SK-N-SH (cell line): ENCODE measurements around the gene RGS11. TPM values are rescaled to one million over a fixed set of nuclear protein-coding genes. Genes with fewer than 3 reads are reported as not detected.

Experiments
- CTCF ChIA-PET: fragments of 300-600, 350-600 bp; formaldehyde crosslinking; extraction: SDS; loops from one replicate; lab custom pipeline; 2021; lab: Yijun Ruan, JAX
- POLR2A ChIA-PET: fragments of 350-600 bp; sonication (Branson Sonifier 250); formaldehyde crosslinking; extraction: SDS; loops from one replicate; lab custom pipeline; 2020; ENCODE audit warnings: antibody characterized with exemption, inconsistent platforms; lab: Yijun Ruan, JAX
- DNase-seq: peaks from one replicate; pipeline ENCODE4 v3.0.0; 2012
- H2AFZ ChIP-seq: fragments of 200-600 bp; sonication (generic); 2 replicates; pipeline ENCODE4 v1.8.1; 2016; ENCODE audit warnings: antibody characterized with exemption, mild to moderate bottlenecking, low read depth
- H3F3A ChIP-seq: fragments of 200-600 bp; sonication (generic); replicated peaks from 2 replicates; pipeline ENCODE3; 2016; ENCODE audit warnings: antibody characterized with exemption, mild to moderate bottlenecking; ENCODE audit not compliant: insufficient read depth
- H3K27ac ChIP-seq, 2 experiments: fragments of 200-500 bp in 1 of 2; fragments of 200-600 bp in 1 of 2; sonication (Bioruptor generic) in 1 of 2; sonication (generic), shearing (Covaris generic) in 1 of 2; 2 replicates each; pipeline versions ENCODE4 v1.5.1 to v1.6.1; 2014 to 2016; ENCODE audit warnings: low read depth in 2 of 2, inconsistent platforms in 1 of 2, low read length in 1 of 2, mild to moderate bottlenecking in 1 of 2, mixed read lengths in 1 of 2
- H3K27me3 ChIP-seq: fragments of 200-600 bp; sonication (generic), shearing (Covaris generic); 2 replicates; pipeline ENCODE4 v1.6.1; 2016; ENCODE audit warnings: mixed run types; ENCODE audit not compliant: insufficient read depth
- H3K36me3 ChIP-seq, 2 experiments: fragments of 200-500 bp in 1 of 2; fragments of 200-600 bp in 1 of 2; sonication (Bioruptor generic) in 1 of 2; sonication (generic) in 1 of 2; replicated peaks in 1 of 2; 2 replicates each; pipeline versions ENCODE3 to v1.5.1; 2014 to 2016; ENCODE audit warnings: low read length in 1 of 2, mild to moderate bottlenecking in 1 of 2; ENCODE audit not compliant: insufficient read depth in 2 of 2, control insufficient read depth in 1 of 2
- H3K4me1 ChIP-seq, 2 experiments: fragments of 200-500 bp in 1 of 2; fragments of 200-600 bp in 1 of 2; sonication (Bioruptor generic) in 1 of 2; sonication (generic), shearing (Covaris generic) in 1 of 2; 2 replicates each; pipeline versions ENCODE4 v1.5.1 to v1.6.1; 2014 to 2016; ENCODE audit warnings: low read depth in 1 of 2, low read length in 1 of 2, mixed run types in 1 of 2; ENCODE audit not compliant: insufficient read depth in 2 of 2, control insufficient read depth in 1 of 2
- H3K4me2 ChIP-seq: fragments of 200-600 bp; sonication (generic), shearing (Covaris generic); 2 replicates; pipeline ENCODE4 v1.6.1; 2017; ENCODE audit warnings: mixed run types
- H3K4me3 ChIP-seq, 2 experiments: fragments of 200-500 bp in 1 of 2; fragments of 200-600 bp in 1 of 2; sonication (Bioruptor generic) in 1 of 2; sonication (generic), shearing (Covaris generic) in 1 of 2; 2 replicates each; pipeline versions ENCODE4 v1.5.1 to v1.8.1; 2014 to 2016; ENCODE audit warnings: low read depth in 2 of 2, inconsistent platforms in 1 of 2, low read length in 1 of 2, mild to moderate bottlenecking in 1 of 2, mixed read lengths in 1 of 2, moderate library complexity in 1 of 2
- H3K79me2 ChIP-seq: fragments of 200-600 bp; sonication (generic); 2 replicates; pipeline ENCODE4 v1.8.1; 2017; ENCODE audit warnings: mild to moderate bottlenecking; ENCODE audit not compliant: insufficient read depth
- H3K9ac ChIP-seq: fragments of 200-600 bp; sonication (generic); 2 replicates; pipeline ENCODE4 v1.6.1; 2017; ENCODE audit warnings: mixed run types
- H3K9me2 ChIP-seq: fragments of 200-600 bp; sonication (generic); 2 replicates; pipeline ENCODE4 v1.6.1; 2017; ENCODE audit warnings: mixed run types
- H3K9me3 ChIP-seq: fragments of 200-600 bp; sonication (generic); 2 replicates; pipeline ENCODE4 v1.6.1; 2017; ENCODE audit warnings: mixed run types, mild to moderate bottlenecking, moderate library complexity
- H4K20me1 ChIP-seq: fragments of 200-600 bp; sonication (generic); 2 replicates; pipeline ENCODE4 v1.6.1; 2017; ENCODE audit warnings: mild to moderate bottlenecking, mixed run types; ENCODE audit not compliant: insufficient read depth
- FOXJ3 ChIP-seq: sonication (generic); formaldehyde crosslinking; IDR thresholded peaks from 2 replicates; pipeline ENCODE4 v1.5.1; 2020; ENCODE audit warnings: mild to moderate bottlenecking, missing genetic modification reagents
- FOXM1 ChIP-seq: IDR thresholded peaks from 2 replicates; pipeline ENCODE4 v1.4.0; 2012; ENCODE audit warnings: low read depth, mild to moderate bottlenecking
- JUND ChIP-seq: IDR thresholded peaks from 2 replicates; pipeline ENCODE4 v1.4.0; 2012
- NRF1 ChIP-seq: IDR thresholded peaks from 2 replicates; pipeline ENCODE4 v1.6.1; 2012; ENCODE audit warnings: low read depth, mild to moderate bottlenecking, low read length
- POLR2AphosphoS5 ChIP-seq: IDR thresholded peaks from 2 replicates; pipeline ENCODE4 v1.6.1; 2012; ENCODE audit warnings: low read depth, low read length
- RXRA ChIP-seq: IDR thresholded peaks from 2 replicates; pipeline ENCODE4 v1.4.0; 2012; ENCODE audit warnings: low read depth, mild to moderate bottlenecking, borderline replicate concordance
- SMC3 ChIP-seq: IDR thresholded peaks from 2 replicates; pipeline ENCODE4 v1.6.1; 2012; ENCODE audit warnings: low read depth, low read length, improper control_type of control experiment
- TEAD4 ChIP-seq: IDR thresholded peaks from 2 replicates; pipeline ENCODE4 v1.4.0; 2012; ENCODE audit warnings: mild to moderate bottlenecking, borderline replicate concordance; ENCODE audit not compliant: insufficient read depth
- USF2 ChIP-seq: fragments of 150-350 bp; IDR thresholded peaks from 2 replicates; pipeline ENCODE4 v1.6.1; 2017; ENCODE audit warnings: antibody characterized with exemption, low read length, low read depth, borderline replicate concordance
- YY1 ChIP-seq: IDR thresholded peaks from 2 replicates; pipeline ENCODE4 v1.4.0; 2012; ENCODE audit warnings: low read depth, mild to moderate bottlenecking
- WGBS: methylation state at CpG from one replicate; pipeline ENCODE4 v1.1.6; 2017; ENCODE audit warnings: low lambda C conversion rate; 5-methylcytosine and 5-hydroxymethylcytosine counted together
- polyA plus RNA-seq, 3 experiments: library from polyadenylated mRNA; depleted of rRNA; stranded (reverse); fragments of >200 nt; gene quantifications; 2 replicates each; pipeline ENCODE4 v1.2.3, GENCODE V29; 2012
- TF ChIP-seq, protein P1 (sequence below): fragments of 200-600 bp; sonication (generic); IDR thresholded peaks from 2 replicates; pipeline ENCODE4 v1.6.1; 2017; ENCODE audit warnings: antibody characterized with exemption, mild to moderate bottlenecking, moderate library complexity
- TF ChIP-seq, protein P2 (sequence below): IDR thresholded peaks from 2 replicates; pipeline ENCODE4 v1.4.0; 2012; ENCODE audit warnings: low read depth
- TF ChIP-seq, protein P3 (sequence below): IDR thresholded peaks from 2 replicates; pipeline ENCODE4 v1.6.1; 2012; ENCODE audit warnings: mild to moderate bottlenecking, low read depth, low read length, moderate library complexity
- TF ChIP-seq, protein P4 (sequence below): fragments of 150-350 bp; IDR thresholded peaks from 2 replicates; pipeline ENCODE4 v1.6.1; 2016; ENCODE audit warnings: mild to moderate bottlenecking, low read depth, low read length
- TF ChIP-seq, protein P5 (sequence below): IDR thresholded peaks from 2 replicates; pipeline ENCODE4 v1.4.0; 2012; ENCODE audit warnings: low read depth, borderline replicate concordance

RGS11 gene
- polyA plus RNA-seq, 1 of the 3 experiments (the other 2 are of a cell fraction), result 9.8 TPM

- TF ChIP-seq JUND (no peak), YY1 (no peak), TEAD4 (no peak)
- TF ChIP-seq, protein P1, sequence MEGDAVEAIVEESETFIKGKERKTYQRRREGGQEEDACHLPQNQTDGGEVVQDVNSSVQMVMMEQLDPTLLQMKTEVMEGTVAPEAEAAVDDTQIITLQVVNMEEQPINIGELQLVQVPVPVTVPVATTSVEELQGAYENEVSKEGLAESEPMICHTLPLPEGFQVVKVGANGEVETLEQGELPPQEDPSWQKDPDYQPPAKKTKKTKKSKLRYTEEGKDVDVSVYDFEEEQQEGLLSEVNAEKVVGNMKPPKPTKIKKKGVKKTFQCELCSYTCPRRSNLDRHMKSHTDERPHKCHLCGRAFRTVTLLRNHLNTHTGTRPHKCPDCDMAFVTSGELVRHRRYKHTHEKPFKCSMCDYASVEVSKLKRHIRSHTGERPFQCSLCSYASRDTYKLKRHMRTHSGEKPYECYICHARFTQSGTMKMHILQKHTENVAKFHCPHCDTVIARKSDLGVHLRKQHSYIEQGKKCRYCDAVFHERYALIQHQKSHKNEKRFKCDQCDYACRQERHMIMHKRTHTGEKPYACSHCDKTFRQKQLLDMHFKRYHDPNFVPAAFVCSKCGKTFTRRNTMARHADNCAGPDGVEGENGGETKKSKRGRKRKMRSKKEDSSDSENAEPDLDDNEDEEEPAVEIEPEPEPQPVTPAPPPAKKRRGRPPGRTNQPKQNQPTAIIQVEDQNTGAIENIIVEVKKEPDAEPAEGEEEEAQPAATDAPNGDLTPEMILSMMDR, result no peak
Measured at GRCh38 chr16:291539-291938, 15.8 kb upstream of the RGS11 start (continued).

GRCh38 chr16:290681-291405 is 15.1 kb upstream of the RGS11 start:
- Histone ChIP-seq H4K20me1 (no peaks in the 10 kb centered on the region), H3K4me3 (no peak overlapping the region), H2AFZ (no peak overlapping the region), H3K4me1 (no peaks in the 10 kb centered on the region), H3K4me2 (no peak overlapping the region)
- 97% methylated on average over 8 of the region's 50 CpGs for WGBS
- CTCF ChIA-PET, result no interaction called here
- DNase-seq, result no peak
- TF ChIP-seq RXRA, result no peak
- no peak for TF ChIP-seq SMC3
- TF ChIP-seq USF2, result no peak
- TF ChIP-seq NRF1, result no peak
- TF ChIP-seq FOXJ3 (CRISPR knock-in tag), result no peak
- TF ChIP-seq, all 33 proteins: peak for 0
- Histone ChIP-seq H3K9me3 (no peaks in the 10 kb centered on the region), H3K27ac (no peak overlapping the region), H3K36me3 (peaks cover 0 to 47% of the 10 kb centered on the region in 2 experiments), H3K9me2 (no peaks in the 10 kb centered on the region), H3K9ac (no peak overlapping the region), H3K79me2 (no peaks in the 10 kb centered on the region), H3F3A (no peaks in the 10 kb centered on the region), H3K27me3 (no peaks in the 10 kb centered on the region)
- POLR2A ChIA-PET, result no interaction called here

GRCh38 chr16:290015-290680 is 14.4 kb upstream of the RGS11 start:
- Histone ChIP-seq H3K79me2 (no peaks in the 10 kb centered on the region), H3K9me3 (no peaks in the 10 kb centered on the region), H3K27me3 (no peaks in the 10 kb centered on the region), H3K9me2 (no peaks in the 10 kb centered on the region), H3K4me2 (no peak overlapping the region), H3K4me3 (no peak overlapping the region), H3K4me1 (no peaks in the 10 kb centered on the region), H3F3A (no peaks in the 10 kb centered on the region), H3K27ac (no peak overlapping the region), H3K36me3 (peaks cover 0 to 47% of the 10 kb centered on the region in 2 experiments), H3K9ac (no peak overlapping the region), H4K20me1 (no peaks in the 10 kb centered on the region), H2AFZ (no peak overlapping the region)
- ChIA-PET CTCF (no interaction called here), POLR2A (no interaction called here)
- WGBS, result 94% methylated on average over 16 of the region's 25 CpGs
- no peak for DNase-seq
- TF ChIP-seq SMC3 (no peak), TEAD4 (no peak), YY1 (no peak), JUND (no peak), FOXM1 (no peak), POLR2AphosphoS5 (no peak)
- TF ChIP-seq, protein P2, sequence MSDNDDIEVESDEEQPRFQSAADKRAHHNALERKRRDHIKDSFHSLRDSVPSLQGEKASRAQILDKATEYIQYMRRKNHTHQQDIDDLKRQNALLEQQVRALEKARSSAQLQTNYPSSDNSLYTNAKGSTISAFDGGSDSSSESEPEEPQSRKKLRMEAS, result no peak
- TF ChIP-seq, protein P3, sequence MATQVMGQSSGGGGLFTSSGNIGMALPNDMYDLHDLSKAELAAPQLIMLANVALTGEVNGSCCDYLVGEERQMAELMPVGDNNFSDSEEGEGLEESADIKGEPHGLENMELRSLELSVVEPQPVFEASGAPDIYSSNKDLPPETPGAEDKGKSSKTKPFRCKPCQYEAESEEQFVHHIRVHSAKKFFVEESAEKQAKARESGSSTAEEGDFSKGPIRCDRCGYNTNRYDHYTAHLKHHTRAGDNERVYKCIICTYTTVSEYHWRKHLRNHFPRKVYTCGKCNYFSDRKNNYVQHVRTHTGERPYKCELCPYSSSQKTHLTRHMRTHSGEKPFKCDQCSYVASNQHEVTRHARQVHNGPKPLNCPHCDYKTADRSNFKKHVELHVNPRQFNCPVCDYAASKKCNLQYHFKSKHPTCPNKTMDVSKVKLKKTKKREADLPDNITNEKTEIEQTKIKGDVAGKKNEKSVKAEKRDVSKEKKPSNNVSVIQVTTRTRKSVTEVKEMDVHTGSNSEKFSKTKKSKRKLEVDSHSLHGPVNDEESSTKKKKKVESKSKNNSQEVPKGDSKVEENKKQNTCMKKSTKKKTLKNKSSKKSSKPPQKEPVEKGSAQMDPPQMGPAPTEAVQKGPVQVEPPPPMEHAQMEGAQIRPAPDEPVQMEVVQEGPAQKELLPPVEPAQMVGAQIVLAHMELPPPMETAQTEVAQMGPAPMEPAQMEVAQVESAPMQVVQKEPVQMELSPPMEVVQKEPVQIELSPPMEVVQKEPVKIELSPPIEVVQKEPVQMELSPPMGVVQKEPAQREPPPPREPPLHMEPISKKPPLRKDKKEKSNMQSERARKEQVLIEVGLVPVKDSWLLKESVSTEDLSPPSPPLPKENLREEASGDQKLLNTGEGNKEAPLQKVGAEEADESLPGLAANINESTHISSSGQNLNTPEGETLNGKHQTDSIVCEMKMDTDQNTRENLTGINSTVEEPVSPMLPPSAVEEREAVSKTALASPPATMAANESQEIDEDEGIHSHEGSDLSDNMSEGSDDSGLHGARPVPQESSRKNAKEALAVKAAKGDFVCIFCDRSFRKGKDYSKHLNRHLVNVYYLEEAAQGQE, result no peak
- TF ChIP-seq, protein P4, sequence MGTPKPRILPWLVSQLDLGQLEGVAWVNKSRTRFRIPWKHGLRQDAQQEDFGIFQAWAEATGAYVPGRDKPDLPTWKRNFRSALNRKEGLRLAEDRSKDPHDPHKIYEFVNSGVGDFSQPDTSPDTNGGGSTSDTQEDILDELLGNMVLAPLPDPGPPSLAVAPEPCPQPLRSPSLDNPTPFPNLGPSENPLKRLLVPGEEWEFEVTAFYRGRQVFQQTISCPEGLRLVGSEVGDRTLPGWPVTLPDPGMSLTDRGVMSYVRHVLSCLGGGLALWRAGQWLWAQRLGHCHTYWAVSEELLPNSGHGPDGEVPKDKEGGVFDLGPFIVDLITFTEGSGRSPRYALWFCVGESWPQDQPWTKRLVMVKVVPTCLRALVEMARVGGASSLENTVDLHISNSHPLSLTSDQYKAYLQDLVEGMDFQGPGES, result no peak
- TF ChIP-seq, protein P5, sequence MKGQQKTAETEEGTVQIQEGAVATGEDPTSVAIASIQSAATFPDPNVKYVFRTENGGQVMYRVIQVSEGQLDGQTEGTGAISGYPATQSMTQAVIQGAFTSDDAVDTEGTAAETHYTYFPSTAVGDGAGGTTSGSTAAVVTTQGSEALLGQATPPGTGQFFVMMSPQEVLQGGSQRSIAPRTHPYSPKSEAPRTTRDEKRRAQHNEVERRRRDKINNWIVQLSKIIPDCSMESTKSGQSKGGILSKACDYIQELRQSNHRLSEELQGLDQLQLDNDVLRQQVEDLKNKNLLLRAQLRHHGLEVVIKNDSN, result no peak
